CD4-positive, alpha-beta T cell treated with Interleukin-1 beta for 1 hour (primary cell): ENCODE measurements around the gene TRIM15.
"Not testable (repeated sequence)": the region's sequence is repeated elsewhere in the genome, so short reads cannot be mapped to it uniquely, and the experiment has no call there.

Experiments
- DNase-seq, 2 donors: peaks; one replicate each; pipeline ENCODE4 v3.0.0-alpha.2; 2020 to 2022

The TRIM15 gene

GRCh38 chr6:30163090-30163917 is at the start of gene TRIM15:
TRIM15 (plus strand) TSS chr6:30163546; CDS start chr6:30163685, 139 bp downstream.
- DNase-seq: peak in 1 of 2 donors; percentile 15

DNA sequence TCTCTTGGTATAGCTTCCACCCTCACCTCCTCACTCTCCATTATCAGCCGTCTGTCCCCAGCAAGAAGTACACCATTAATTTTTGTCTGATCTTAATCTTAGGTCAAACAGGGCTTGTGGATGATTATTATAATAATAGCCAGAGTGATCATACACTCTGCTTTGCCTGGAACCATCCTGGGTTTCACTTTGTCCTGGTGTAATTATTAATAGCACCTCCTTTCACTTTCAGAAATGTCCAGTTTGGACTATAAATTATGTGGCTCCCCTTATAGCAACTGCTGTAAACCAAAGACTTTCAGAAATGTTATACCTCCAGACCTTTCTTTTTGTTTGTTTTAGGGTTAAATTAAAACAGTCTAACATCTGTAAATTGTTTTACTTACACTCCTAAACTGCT is 49.5 kb upstream of the TRIM15 start:
- no peak for DNase-seq

- no peak for DNase-seq
These were observed 46.6 kb upstream of the TRIM15 start for GRCh38 chr6:30116724-30117123.

DNA sequence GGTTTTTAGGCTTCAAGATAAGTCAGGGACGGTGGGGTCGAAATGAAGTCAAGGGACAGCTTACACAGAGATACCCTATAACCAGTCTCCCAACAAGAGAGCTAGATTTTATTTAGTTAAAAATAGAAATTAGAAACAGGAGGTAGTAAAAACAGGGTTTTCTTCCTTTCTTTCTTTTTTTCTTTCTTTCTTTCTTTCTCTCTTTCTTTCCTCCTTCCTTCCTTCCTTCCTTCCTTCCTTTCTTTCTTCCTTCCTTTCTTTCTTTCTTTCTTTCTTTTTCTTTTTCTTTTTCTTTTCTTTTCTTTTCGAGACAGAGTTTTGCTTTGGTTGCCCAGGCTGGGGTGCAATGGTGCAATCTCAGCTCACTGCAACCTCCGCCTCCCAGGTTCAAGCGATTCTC is 44.7 kb upstream of the TRIM15 start:
- DNase-seq: not testable (repeated sequence)

DNA sequence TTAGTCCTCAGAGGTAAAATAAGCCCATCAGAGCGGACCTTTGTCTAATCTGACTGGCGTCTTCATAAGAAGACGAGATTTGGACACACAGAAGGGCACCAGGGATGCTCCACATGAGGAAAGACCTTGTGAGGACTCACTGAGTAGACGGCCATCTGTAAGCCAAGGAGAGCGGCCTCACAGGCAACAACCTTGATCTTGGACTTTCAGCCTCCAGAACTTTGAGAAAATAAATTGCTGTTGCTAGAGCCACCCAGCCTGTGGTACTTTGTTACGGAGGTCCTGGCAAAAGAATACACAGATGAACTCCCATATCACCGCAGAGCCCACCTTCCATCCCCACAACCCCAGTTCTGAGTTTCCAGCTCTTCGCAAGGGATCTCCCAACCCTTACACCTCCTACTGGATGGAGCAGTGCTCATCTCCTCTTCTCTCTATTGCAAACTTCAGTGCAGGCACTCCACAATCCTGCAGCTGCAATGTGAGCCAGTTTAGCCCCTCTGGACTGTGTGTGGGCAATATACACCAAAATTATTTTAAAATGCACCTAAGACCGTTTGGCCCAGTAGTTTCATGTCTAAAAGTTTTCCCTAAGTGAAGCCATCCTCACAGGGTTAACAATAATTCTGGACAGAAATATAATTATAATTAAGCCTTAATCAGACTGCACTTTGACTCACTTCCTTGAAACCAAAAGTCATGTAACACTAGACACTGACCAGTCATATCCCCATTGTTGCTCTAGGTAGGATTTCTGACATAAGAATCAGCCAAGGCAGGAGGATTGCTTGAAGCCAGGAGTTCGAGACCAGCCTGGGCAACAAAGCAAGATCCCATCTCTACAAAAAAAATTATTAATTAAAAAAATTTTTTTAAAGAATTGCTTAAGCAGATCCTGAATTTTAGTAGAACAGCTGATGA is 41.6 kb upstream of the TRIM15 start:
- DNase-seq: no peak

DNA sequence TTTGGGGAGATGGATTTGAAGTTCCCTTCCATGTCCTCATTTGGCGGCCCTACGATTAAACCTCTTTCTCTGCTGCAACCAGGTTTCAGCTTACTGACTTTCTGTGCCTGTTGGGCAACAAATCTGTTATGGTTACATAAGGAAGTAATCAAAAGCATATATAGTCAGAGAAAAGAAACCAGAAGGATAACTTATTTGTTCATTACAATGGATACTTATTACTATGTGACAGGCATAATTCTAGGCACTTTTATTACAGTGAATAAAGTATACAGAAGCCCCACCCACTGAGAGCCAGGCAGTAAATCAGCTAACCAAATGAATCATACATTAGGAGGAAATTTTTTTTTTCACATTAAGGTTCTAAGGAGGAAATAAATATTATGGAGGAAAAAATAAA is 40.8 kb upstream of the TRIM15 start:
- no peak for DNase-seq

DNA sequence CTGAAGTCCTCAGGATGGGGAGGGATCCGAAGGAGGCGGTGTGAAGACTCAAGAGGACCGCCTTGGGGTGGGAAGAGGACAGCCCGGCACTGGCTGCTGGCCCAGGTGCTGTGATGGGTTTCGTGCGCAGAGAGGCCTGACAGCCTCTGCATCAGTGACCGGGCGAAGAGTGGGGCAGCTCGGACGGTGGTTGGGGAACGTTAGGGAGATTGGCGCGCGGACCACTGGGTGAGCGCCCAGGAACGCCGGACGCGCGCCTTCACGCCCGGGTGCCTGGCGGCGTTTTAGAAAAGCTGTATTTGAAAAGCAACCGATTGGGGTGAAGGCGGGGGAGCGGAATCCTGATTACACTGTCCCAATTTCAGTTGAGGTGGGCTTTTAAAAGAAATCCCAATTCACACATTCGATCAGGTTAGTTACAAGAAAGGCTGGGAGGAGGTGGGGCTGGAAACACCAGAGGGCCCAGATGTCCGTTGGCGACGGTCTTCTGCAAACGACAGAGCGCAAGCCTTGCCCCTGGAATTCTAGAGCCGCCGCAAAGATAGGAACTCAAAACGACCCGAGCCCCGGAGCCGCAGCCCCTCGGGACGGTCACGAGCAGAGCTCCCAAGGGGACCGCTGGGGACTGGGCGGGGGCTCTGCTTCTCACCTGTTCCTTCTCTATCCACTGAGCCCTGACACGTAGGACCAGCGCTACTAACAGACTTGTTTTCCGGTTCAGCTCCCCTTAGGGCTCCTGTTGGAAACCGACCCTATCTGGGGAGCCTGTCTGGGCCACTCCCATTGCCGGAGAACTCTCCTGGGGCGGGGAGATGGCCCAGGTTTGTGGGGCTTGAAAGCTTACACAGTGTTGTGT is 35.9 kb upstream of the TRIM15 start:
- no peak for DNase-seq

- DNase-seq: no peak
These were observed 33.8 kb upstream of the TRIM15 start for GRCh38 chr6:30129265-30130178.

GRCh38 chr6:30130179-30130679 is 33.1 kb upstream of the TRIM15 start:
- DNase-seq: no peak

GRCh38 chr6:30130887-30131862 is 32.2 kb upstream of the TRIM15 start:
- peak; percentile 79 to 83 for DNase-seq

- DNase-seq: no peak
These were observed 31.3 kb upstream of the TRIM15 start for GRCh38 chr6:30131947-30132497.

- no peak for DNase-seq
These were observed 28.2 kb upstream of the TRIM15 start for GRCh38 chr6:30135147-30135546.

DNA sequence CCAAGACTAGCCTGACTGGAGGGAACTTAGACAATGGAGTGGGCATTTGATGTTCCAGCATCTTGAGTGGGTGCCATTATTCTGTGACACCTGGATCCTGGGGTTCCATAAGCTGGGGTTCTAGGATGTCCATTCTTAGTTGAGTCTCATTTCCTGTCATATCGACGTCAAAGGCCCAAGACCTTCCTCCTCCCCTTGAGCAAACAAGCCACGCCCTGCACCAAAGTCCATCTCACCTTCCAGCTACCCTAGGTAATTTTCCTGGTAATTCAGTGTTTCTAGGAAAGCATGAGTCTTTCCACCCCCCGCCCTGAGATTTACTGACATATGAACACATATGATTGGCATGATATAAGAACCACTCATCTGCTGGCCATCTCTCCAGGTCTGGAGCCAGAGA is 27.6 kb upstream of the TRIM15 start, which contains the start of gene TRIM40:
Gene TRIM40 (plus strand): TSS at position 384 of the 400 bp plus-strand sequence. CDS start 897 bp downstream, outside the sequence.
- DNase-seq: no peak

- no peak for DNase-seq
These were observed 26.6 kb upstream of the TRIM15 start for GRCh38 chr6:30136570-30137286.

GRCh38 chr6:30140240-30140639 is 23.1 kb upstream of the TRIM15 start:
- not testable (repeated sequence) for DNase-seq

DNA sequence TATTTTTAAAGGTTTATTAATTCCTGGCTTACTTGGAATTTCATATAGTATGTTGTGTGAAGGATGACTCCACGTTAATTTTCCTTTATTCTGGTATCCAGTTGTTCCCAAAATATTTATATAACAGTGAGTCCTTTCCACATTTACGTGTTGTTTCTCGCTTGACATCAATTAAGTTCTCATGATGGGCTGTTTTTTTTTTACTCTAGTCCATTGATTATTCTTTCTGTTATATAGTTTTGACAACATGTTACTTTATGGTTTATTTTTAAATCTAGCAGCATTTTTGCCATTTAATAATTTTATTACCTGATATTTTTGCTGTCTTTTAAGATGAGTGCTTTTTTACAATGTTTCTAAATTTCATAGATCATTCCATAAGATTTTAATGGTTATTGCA is 20.7 kb upstream of the TRIM15 start:
- no peak for DNase-seq

DNA sequence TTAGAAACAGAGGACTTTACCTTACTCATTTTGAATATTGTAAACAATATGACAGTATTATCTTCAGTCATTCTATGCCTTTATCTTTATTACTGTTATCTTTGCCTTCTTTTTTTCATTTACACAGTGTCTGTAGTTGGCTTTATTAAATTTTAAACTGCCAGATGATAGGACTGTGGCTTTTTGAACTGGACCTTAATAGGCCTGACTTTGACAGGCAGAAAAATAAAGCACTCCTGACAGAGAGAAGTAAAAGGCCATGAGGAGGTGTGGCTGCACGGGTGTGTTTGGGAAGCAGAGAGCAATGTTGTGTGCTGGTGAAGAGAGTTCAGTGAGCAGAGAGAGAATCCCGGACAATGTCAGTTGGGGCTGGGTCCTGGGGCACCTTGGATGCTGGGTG is 19.6 kb upstream of the TRIM15 start:
- DNase-seq: no peak

- no peak for DNase-seq
These were observed 18.5 kb upstream of the TRIM15 start for GRCh38 chr6:30144811-30145210.

GRCh38 chr6:30145818-30146217 is 17.5 kb upstream of the TRIM15 start:
- no peak for DNase-seq
